Activated CD4-positive, alpha-beta T cell treated with anti-CD3 and anti-CD28 coated beads for 36 hours (primary cell): ENCODE measurements around the gene VDAC2. TPM values are rescaled to one million over a fixed set of nuclear protein-coding genes. Genes with fewer than 3 reads are reported as not detected.

Experiments used
- ATAC-seq: fragments of 200-7000 bp; cut with Tn5 transposase; one replicate; pipeline ENCODE4 v1.10.0; 2021; ENCODE audit warnings: mild to moderate bottlenecking, moderate library complexity
- CTCF ChIA-PET: fragments of 350-600 bp; sonication (Branson Sonifier 250); formaldehyde crosslinking; loops from one replicate; lab custom pipeline; 2021; ENCODE audit warnings: antibody characterized with exemption; lab: Charles Lee
- POLR2A ChIA-PET: fragments of 350-600 bp; sonication (Branson Sonifier 250); formaldehyde crosslinking; loops from one replicate; lab custom pipeline; 2021; ENCODE audit warnings: antibody characterized with exemption, inconsistent platforms; lab: Charles Lee
- DNase-seq: peaks from one replicate; pipeline ENCODE4 v3.0.0-alpha.2; 2020
- H3K27ac Mint-ChIP-seq: one replicate; pipeline ENCODE4 v1.8.0; 2021; ENCODE audit warnings: mixed read lengths
- H3K27me3 Mint-ChIP-seq: one replicate; pipeline ENCODE4 v1.8.0; 2021; ENCODE audit warnings: mixed read lengths
- H3K36me3 Mint-ChIP-seq: one replicate; pipeline ENCODE4 v1.8.0; 2021; ENCODE audit warnings: low read depth, mixed read lengths
- H3K4me1 Mint-ChIP-seq: one replicate; pipeline ENCODE4 v1.8.0; 2021; ENCODE audit warnings: mixed read lengths
- H3K4me3 Mint-ChIP-seq: one replicate; pipeline ENCODE4 v1.8.0; 2021; ENCODE audit warnings: mild to moderate bottlenecking, moderate library complexity, mixed read lengths
- H3K9me3 Mint-ChIP-seq: one replicate; pipeline ENCODE4 v1.8.0; 2021; ENCODE audit warnings: low read depth, mixed read lengths
- intact Hi-C, 2 experiments: fragments of 100-400 bp; cut with DNase I in 1 of 2; cut with micrococcal nuclease in 1 of 2; formaldehyde crosslinking; loops; one replicate each; pipeline versions ENCODE4 v1.14.2 to v1.15.1; 2022 to 2024; cut with DNase I, micrococcal nuclease
- total RNA-seq, 2 experiments: library from RNA; stranded (reverse); gene quantifications; one replicate each; pipeline ENCODE4 v1.2.3, GENCODE V29; 2021

The VDAC2 gene
- total RNA-seq, 2 experiments from 2014 or later: 122 to 233 TPM

DNA sequence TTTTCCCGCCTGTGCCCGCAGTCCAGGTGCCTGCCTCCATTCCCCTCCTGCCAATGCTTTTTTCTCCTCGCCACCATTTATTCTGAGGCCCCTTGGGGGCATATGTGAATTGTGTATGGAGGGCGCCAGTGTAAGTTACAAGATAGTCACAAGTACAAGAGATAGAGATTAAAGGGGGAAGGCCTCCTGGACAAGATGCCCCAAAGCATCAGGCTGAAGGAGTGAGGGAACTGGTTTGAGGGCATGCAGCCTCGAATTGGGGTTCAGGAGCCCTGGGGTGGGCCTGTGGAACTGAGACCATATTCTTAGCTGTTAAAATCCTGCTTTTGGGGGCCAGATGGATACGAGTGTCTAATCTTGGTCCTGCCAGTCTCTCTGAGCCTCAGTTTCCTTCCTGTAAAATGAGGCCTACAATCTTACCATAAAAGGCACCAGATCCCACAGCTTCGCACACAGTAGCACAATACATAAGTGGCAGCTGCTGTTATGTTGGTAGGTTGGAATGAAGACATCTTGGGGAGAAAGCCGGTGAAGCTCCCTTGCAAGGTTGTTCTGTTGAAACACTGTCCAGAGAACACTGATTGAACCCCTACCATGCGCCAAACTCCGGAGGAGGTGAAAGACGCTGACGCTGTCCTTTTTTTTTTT lies 25.7 kb downstream of the VDAC2 start:
- ATAC-seq: no peak
- Mint-ChIP-seq H3K27ac (peak overlapping the region; percentile 89), H3K4me1 (peaks cover 25% of the 10 kb centered on the region), H3K4me3 (peak overlapping the region; percentile 79), H3K36me3 (peaks cover 25% of the 10 kb centered on the region), H3K27me3 (no peaks in the 10 kb centered on the region), H3K9me3 (no peaks in the 10 kb centered on the region)
- no peak for DNase-seq
- intact Hi-C loops: loop anchor here (1.0 to 10.0 kb wide), 8 partner anchors 48 to 1242 kb away; partner anchors contain the start of gene VCL (in 1 of the 2)
- CTCF ChIA-PET: interaction anchor here (0.5 to 10.5 kb wide), 13 partner anchors 17 to 1085 kb away, joined by 3 to 129 read pairs (median 5); partner anchors contain the start of genes ADK, SAMD8 and VDAC2
- POLR2A ChIA-PET: interaction anchor here (0.5 to 3.9 kb wide), 4 partner anchors 19 to 337 kb away, joined by 3 to 28 read pairs (median 4); partner anchors contain the start of gene VDAC2

DNA sequence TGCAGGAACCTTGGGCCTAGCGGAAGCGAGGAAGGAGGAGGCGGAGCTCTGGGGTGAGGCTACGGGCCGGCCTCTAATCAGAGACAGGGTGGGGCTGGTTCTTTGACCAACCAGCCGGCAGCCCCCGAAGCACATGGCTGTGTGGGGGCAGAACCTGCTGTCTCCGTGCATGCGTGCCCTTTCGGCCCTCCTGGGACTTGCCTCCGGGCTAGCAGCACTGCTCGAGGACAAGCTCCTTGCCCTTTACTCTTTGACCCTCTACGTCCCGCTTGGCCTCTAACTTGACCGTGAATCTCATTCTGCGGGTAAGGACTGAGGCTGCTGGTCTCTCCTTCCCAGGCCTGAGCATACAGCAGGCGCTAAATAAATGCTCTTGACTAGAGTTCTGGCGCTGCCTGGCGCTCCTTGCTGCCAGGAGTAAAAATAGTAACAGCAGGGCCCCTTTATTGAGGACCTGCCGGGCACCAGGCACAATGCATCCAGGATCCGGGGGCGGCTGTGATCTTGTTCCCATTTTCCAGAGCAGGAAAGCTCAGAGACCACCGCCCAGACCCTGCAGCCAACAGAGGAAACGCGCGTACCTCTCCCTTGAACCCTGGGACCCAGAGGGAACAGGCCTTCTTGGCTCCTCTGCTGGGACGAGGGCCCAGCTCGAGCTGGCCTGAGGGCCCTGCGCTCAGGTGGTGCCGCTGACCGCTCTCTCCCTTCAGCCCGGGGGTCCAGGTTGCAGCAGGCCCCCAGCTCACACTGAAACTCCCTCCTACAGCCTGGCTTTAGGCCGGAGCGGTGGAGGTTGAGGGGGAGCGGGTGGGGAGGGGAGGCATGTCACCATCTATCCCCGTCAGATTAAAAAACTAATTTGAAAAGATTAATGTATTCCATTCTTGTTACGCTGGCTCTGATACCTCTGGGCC lies 27.8 kb downstream of the VDAC2 start:
- Mint-ChIP-seq H3K9me3 (no peaks in the 10 kb centered on the region), H3K27me3 (no peaks in the 10 kb centered on the region), H3K4me3 (no peak overlapping the region), H3K4me1 (peaks cover 10% of the 10 kb centered on the region), H3K36me3 (peaks cover 5% of the 10 kb centered on the region), H3K27ac (no peak overlapping the region)
- ChIA-PET CTCF (interaction anchor here (0.8 to 10.5 kb wide), 3 partner anchors 29 to 119 kb away, joined by 3 to 129 read pairs (median 5); partner anchors contain the start of gene VDAC2), POLR2A (no interaction called here)
- no peak for ATAC-seq
- no peak for DNase-seq
- intact Hi-C loops: loop anchor here (5.0 to 10.0 kb wide), 5 partner anchors 194 to 1244 kb away; partner anchors contain the start of gene VCL (in 1 of the 2)

DNA sequence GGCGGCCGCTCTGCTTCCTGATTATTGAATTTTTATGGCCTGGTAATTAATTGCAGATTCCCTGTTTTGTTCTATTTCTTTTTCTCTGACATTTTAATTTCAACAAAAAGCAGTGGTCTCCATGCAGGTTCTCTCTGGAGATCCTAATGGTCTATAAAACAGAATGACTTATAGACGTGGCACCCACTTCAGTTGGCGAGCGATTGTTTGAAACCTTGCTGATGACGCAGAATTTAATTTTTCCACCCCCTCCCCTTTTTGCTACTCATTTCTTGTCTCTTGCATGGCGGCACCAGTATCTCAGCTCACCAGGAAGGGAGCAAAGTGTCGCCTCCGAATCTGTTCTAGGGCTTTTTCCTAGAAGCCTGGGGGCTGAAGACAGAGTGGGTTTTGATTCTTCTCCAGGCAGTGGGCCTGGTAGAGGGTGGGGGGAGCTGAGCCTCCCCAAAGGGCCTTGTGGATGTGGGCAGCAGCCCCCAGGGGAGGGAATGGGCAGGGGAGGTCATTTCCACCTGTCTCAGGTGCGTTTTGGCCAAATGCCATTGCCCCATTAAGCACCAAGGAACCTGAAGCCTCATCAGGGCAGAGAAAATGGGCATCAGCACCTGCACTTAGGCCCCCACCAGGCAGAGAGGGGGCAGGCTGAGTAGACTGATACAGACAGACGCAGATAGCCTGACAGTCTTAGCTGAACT lies 28.6 kb downstream of the VDAC2 start:
- ChIA-PET POLR2A (no interaction called here), CTCF (interaction anchor here (0.8 to 1.5 kb wide), 2 partner anchors 52 to 396 kb away, joined by 3 to 4 read pairs; no protein-coding TSS in a partner anchor)
- no peak for DNase-seq
- intact Hi-C loops: loop anchor here (5.0 to 10.0 kb wide), 5 partner anchors 194 to 1244 kb away; partner anchors contain the start of gene VCL (in 1 of the 2)
- Mint-ChIP-seq H3K4me1 (peaks cover 5% of the 10 kb centered on the region), H3K9me3 (no peaks in the 10 kb centered on the region), H3K27me3 (no peaks in the 10 kb centered on the region), H3K4me3 (no peak overlapping the region), H3K36me3 (no peaks in the 10 kb centered on the region), H3K27ac (no peak overlapping the region)
- no peak for ATAC-seq

DNA sequence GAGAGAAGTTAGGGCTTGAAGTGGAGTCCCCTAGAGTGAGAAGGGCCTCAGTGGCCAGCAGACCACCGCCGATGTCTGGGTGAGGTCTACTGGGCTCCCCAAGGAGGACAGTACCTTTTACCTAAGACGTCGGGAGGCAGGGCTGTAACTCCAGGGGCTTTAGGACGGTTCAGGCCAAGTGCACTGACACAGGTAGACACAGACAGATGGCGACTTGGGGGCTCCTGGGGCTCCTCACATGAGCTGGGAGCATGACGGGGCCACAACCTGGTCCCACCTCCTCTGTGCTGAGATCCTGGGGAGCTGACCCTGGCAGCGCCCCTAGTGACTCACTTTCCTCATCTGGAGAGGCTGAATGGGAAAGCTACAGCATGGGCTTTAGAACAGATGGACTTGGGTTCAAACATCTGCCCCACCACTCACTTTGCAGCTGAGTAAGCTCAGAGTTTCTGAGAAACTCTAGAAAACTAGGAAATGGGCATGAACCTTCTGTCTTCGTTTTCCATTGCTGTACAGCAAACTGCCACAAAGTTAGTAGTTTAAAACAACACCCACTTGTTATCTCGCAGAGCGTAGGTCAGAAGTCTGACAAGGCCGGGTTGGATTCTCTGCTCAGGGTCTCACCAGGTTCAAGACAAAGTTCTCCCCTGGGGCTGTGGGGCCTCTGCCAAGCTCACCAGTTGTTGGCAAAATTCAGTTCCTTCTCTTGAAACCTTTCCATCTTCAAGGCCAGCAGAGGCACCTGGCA lies 29.9 kb downstream of the VDAC2 start:
- POLR2A ChIA-PET: no interaction called here
- Mint-ChIP-seq H3K4me1 (peaks cover 5% of the 10 kb centered on the region), H3K4me3 (no peak overlapping the region), H3K27ac (no peak overlapping the region), H3K27me3 (no peaks in the 10 kb centered on the region), H3K9me3 (no peaks in the 10 kb centered on the region), H3K36me3 (no peaks in the 10 kb centered on the region)
- no peak for ATAC-seq
- intact Hi-C loops: no loop called here
- DNase-seq: no peak
- CTCF ChIA-PET: interaction anchor here (1.5 kb wide), 1 partner anchor 53 kb away, joined by 4 read pairs; no protein-coding TSS in a partner anchor

DNA sequence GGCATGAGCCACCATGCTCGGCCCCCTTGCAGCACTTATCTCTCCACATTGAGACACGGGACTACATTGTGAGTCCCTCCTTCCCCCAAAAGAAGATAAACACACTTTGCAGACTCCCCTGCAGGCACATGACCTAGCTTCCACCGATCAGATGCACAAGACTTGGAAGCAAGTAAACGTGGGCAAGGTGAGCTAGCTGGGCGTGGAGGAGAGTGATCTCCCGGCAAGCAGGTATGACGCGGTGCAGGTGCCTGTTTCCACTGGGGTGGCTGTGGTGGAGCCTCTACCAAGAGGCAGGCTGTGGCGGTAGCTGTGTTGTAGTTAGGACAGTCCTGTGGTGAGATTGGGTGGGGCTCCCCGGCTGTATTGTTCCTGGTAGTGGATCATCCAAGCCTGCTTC lies 32.8 kb downstream of the VDAC2 start:
- CTCF ChIA-PET: interaction anchor here (1.0 kb wide), 1 partner anchor 55 kb away, joined by 3 read pairs; no protein-coding TSS in a partner anchor
- POLR2A ChIA-PET: no interaction called here
- DNase-seq (no peak), ATAC-seq (no peak)
- intact Hi-C loops: no loop called here
- H3K27ac Mint-ChIP-seq: no peak overlapping the region
- H3K9me3 Mint-ChIP-seq: no peaks in the 10 kb centered on the region
- no peaks in the 10 kb centered on the region for H3K27me3 Mint-ChIP-seq
- H3K36me3 Mint-ChIP-seq: no peaks in the 10 kb centered on the region
- no peak overlapping the region for H3K4me3 Mint-ChIP-seq
- H3K4me1 Mint-ChIP-seq: no peaks in the 10 kb centered on the region

DNA sequence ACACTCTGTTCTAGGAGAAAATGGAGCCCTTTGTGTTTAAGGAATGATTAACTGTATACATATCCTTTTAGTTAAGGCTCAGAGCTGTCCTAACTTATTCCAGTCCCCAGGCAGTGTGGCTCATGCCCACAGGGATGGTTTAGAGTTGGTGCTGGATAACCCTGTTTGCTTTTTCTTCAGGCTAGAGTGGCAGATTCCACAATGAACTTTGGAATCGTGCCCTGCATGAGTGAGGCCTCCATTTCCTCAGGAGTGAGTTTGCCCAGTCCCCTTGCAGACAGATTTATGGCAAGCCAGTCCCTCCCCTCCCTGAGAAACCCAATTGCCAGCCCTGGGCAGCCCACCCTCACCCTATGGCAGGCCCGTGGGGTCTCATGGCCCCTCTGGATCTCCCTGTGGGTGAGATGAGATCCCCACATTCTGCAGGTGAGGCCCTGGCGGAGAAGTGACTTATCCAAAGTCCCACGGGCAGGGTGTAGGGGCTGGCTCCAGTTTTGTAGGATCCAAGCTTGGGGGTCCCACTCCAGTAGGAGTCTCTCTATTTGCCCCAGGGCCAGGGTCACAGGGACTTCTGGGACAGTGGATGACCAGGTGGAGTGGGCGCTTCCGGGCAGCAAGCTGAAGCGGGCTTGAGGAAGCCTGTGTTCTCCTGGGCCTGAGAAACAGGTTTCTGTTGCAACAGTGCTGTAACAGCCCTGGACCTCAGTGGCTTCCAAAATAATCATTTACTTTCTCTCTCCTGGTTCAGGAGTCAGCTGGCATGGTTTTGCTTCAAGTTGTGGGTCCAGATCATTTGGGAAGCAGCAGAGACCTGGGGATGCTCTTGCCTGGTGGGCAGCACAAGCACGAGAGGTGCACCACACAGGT lies 34.1 kb downstream of the VDAC2 start:
- Mint-ChIP-seq H3K36me3 (no peaks in the 10 kb centered on the region), H3K27ac (no peak overlapping the region), H3K27me3 (no peaks in the 10 kb centered on the region), H3K4me3 (no peak overlapping the region), H3K4me1 (no peaks in the 10 kb centered on the region), H3K9me3 (no peaks in the 10 kb centered on the region)
- ChIA-PET POLR2A (no interaction called here), CTCF (no interaction called here)
- intact Hi-C loops: no loop called here
- DNase-seq: no peak
- ATAC-seq: no peak

DNA sequence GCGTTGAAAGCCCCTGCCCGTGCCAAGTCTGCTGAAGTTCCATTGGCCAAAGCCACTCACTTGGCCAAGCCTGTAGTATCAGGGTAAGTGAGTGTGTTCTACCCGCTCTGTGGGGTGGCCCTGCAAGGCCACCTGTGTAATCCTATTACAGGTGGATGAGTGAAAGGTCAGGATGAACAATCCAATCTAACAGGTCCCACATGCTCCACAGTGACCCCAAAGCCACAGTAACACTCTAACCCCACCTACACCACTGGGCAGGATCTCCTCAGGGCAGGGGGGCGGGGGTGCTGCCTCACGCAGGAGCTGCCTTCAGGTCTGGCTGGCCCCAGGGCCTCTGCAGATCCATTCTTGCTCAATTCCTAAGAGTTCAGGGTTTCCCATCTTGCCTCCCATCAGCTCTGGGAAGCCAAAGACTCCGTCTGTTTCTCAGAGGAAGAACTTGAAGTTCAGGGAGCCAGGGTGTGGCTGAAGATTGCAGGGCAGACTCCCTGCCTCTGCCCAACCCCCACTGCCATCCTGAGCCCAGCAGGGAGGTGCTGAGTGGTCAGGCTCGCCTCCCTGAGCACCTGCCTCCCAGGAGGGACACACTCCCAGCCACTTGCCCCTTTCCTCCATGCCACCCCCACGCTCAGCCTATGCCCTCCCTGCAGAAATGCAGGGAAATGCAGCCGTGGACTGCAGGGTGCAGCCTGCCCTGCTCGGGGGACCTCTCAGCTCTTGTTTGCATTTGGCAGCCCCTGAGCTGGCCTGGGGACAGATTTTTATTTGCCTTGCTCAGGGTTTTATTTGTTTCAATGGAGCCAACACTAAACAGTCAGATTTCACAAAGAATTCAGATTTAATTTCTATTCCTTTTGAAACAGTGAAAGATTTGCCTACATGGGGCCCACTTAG lies 35.0 kb downstream of the VDAC2 start:
- ATAC-seq: no peak
- Mint-ChIP-seq H3K36me3 (no peaks in the 10 kb centered on the region), H3K4me1 (no peaks in the 10 kb centered on the region), H3K27ac (no peak overlapping the region), H3K4me3 (no peak overlapping the region), H3K9me3 (no peaks in the 10 kb centered on the region), H3K27me3 (no peaks in the 10 kb centered on the region)
- intact Hi-C loops: no loop called here
- no peak for DNase-seq
- POLR2A ChIA-PET: no interaction called here
- CTCF ChIA-PET: no interaction called here

DNA sequence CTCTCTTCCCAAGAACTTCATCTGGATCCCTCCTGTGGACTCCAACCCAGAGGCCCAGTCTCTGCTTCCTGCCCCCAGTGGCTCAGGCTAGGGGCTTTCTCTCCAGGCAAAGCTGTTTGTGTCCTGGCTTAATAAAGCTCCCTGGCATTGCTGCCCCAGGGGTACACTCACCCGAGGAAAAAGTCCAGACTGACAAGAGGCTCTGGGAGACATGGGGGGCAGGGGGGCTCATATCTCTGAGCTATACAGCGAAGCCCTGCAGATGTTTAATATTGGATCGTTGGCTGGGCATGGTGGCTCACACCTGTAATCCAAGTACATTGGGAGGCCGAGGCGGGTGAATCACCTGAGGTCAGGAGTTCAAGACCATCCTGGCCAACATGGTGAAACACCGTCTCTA lies 35.9 kb downstream of the VDAC2 start:
- H3K4me1 Mint-ChIP-seq: no peaks in the 10 kb centered on the region
- H3K9me3 Mint-ChIP-seq: no peaks in the 10 kb centered on the region
- no peak overlapping the region for H3K4me3 Mint-ChIP-seq
- POLR2A ChIA-PET: no interaction called here
- no peaks in the 10 kb centered on the region for H3K36me3 Mint-ChIP-seq
- CTCF ChIA-PET: no interaction called here
- DNase-seq (no peak), ATAC-seq (no peak)
- H3K27me3 Mint-ChIP-seq: no peaks in the 10 kb centered on the region
- intact Hi-C loops: no loop called here
- no peak overlapping the region for H3K27ac Mint-ChIP-seq

DNA sequence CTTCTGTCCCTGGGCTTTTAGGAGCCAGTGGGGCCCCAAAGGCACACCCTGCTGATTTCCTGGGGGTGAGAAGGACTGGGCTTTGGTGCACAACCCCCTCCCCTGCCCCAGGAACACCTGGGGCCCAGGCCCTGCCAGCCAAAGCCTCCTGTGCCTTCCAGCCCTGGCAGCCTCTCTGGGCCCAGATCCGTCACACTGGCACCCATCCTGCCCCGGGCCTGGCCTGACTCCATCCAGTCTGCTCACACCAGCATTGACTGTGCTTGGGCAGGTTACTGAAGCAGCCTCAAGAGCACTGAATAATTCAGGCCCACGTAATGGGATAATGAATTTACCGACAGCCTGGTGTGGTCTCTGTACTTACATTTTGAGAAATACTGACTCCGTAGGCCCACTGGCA lies 37.2 kb downstream of the VDAC2 start:
- no peak overlapping the region for H3K4me3 Mint-ChIP-seq
- POLR2A ChIA-PET: interaction anchor here (0.6 kb wide), 1 partner anchor 38 kb away, joined by 4 read pairs; no protein-coding TSS in a partner anchor
- CTCF ChIA-PET: no interaction called here
- H3K27me3 Mint-ChIP-seq: no peaks in the 10 kb centered on the region
- no peaks in the 10 kb centered on the region for H3K36me3 Mint-ChIP-seq
- ATAC-seq (no peak), DNase-seq (no peak)
- intact Hi-C loops: no loop called here
- H3K4me1 Mint-ChIP-seq: no peaks in the 10 kb centered on the region
- no peaks in the 10 kb centered on the region for H3K9me3 Mint-ChIP-seq
- H3K27ac Mint-ChIP-seq: no peak overlapping the region
